Upper lobe of left lung (tissue), 4 donors: Measurements from ENCODE around the gene CXCL5.

ENCODE experiments used
- POLR2AphosphoS5 ChIP-seq, 2 donors: sonication (generic); formaldehyde crosslinking; IDR thresholded peaks; one replicate each; pipeline ENCODE4 v1.5.1; 2017; ENCODE audit warnings: antibody characterized with exemption in 2 of 2
- TF ChIP-seq, protein P1 (sequence below), 6 experiments: fragments of 450-650 bp in 4 of 6; fragments of 200-600 bp in 2 of 6; sonication (generic) in 2 of 6; IDR thresholded peaks; one replicate each; pipeline ENCODE4 v1.5.1; 2016 to 2019; ENCODE audit warnings: antibody characterized with exemption in 6 of 6

DNA sequence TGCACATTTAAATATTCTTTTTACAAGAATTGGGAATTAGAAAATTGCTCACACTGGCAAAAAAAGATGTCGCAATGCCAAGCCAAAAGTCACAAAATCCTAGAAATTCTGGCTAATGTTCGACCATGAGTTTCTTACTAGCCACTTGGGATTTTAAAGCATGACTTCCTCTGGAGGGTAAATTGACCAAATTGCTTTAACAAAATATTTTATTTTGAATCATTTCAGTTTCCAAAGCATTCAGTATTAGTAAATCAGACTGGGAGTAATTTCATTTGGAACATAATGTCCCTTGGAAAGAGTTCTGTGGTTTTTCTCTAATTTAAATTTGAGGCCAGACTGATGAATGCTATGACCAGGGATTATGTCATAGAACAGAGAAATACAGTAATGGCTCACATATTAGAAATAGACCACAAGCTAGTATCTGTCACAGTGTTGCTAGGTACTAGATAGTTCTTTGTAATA is 7.6 kb upstream of the CXCL5 start:
- TF ChIP-seq POLR2AphosphoS5 (IDR thresholded peaks at IDR 0.05) = no peak
- TF ChIP-seq, protein P1, sequence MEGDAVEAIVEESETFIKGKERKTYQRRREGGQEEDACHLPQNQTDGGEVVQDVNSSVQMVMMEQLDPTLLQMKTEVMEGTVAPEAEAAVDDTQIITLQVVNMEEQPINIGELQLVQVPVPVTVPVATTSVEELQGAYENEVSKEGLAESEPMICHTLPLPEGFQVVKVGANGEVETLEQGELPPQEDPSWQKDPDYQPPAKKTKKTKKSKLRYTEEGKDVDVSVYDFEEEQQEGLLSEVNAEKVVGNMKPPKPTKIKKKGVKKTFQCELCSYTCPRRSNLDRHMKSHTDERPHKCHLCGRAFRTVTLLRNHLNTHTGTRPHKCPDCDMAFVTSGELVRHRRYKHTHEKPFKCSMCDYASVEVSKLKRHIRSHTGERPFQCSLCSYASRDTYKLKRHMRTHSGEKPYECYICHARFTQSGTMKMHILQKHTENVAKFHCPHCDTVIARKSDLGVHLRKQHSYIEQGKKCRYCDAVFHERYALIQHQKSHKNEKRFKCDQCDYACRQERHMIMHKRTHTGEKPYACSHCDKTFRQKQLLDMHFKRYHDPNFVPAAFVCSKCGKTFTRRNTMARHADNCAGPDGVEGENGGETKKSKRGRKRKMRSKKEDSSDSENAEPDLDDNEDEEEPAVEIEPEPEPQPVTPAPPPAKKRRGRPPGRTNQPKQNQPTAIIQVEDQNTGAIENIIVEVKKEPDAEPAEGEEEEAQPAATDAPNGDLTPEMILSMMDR (IDR thresholded peaks at IDR 0.05) = no peak
